PC-3 (cell line): Measurements from ENCODE around the gene R3HDM4.

ENCODE experiments used
- CTCF ChIP-seq: fragments of 300-600 bp; sonication (generic); conservative IDR thresholded peaks from 2 replicates; pipeline ENCODE4 v1.5.1; 2017; ENCODE audit warnings: antibody characterized with exemption, low read depth, mild to moderate bottlenecking, low read length
- EZH2phosphoT487 ChIP-seq: fragments of 300-600 bp; sonication (generic); IDR thresholded peaks from 2 replicates; pipeline ENCODE4 v1.6.1; 2018; ENCODE audit warnings: mild to moderate bottlenecking, antibody characterized with exemption, low read length, borderline replicate concordance

GRCh38 chr19:876780-877314 lies 36.2 kb downstream of the R3HDM4 start:
- TF ChIP-seq CTCF: no peak
- no peak for TF ChIP-seq EZH2phosphoT487
